ENCODE measurements around the gene ZNF784.

ZNF784 gene

GRCh38 chr19:55599842-55600661, 24.3 kb downstream of the ZNF784 start, which contains the start of gene ZNF524 (continued):
- TF ChIP-seq, protein P1, sequence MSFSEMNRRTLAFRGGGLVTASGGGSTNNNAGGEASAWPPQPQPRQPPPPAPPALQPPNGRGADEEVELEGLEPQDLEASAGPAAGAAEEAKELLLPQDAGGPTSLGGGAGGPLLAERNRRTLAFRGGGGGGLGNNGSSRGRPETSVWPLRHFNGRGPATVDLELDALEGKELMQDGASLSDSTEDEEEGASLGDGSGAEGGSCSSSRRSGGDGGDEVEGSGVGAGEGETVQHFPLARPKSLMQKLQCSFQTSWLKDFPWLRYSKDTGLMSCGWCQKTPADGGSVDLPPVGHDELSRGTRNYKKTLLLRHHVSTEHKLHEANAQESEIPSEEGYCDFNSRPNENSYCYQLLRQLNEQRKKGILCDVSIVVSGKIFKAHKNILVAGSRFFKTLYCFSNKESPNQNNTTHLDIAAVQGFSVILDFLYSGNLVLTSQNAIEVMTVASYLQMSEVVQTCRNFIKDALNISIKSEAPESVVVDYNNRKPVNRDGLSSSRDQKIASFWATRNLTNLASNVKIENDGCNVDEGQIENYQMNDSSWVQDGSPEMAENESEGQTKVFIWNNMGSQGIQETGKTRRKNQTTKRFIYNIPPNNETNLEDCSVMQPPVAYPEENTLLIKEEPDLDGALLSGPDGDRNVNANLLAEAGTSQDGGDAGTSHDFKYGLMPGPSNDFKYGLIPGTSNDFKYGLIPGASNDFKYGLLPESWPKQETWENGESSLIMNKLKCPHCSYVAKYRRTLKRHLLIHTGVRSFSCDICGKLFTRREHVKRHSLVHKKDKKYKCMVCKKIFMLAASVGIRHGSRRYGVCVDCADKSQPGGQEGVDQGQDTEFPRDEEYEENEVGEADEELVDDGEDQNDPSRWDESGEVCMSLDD (tag by site-specific recombination; IDR thresholded peaks at IDR 0.05) = 0 out of 2 replicates have a peak, but pooled peaks have one; percentile 4
- TF ChIP-seq KLF10 (tag by site-specific recombination; IDR thresholded peaks at IDR 0.05) (peak; percentile 65), ZNF843 (tag by site-specific recombination; IDR thresholded peaks at IDR 0.05) (peak; percentile 51; the same call in 1 of the 2 replicates), ZSCAN23 (tag by site-specific recombination; IDR thresholded peaks at IDR 0.05) (0 out of 2 replicates have a peak, but pooled peaks have one; percentile 39), ZFP3 (tag by site-specific recombination; IDR thresholded peaks at IDR 0.05; ENCODE audit: low read depth) (no peak), FEZF1 (tag by site-specific recombination; IDR thresholded peaks at IDR 0.05) (peak; percentile 26; the same call in 1 of the 2 replicates), ZNF692 (tag by site-specific recombination; IDR thresholded peaks at IDR 0.05) (peak; percentile 89), ZNF561 (tag by site-specific recombination; IDR thresholded peaks at IDR 0.05; ENCODE audit: borderline replicate concordance) (peak; percentile 66), KLF7 (tag by site-specific recombination; IDR thresholded peaks at IDR 0.05; ENCODE audit: borderline replicate concordance) (peak; percentile 97; the same call in 1 of the 2 replicates), ZNF2 (tag by site-specific recombination; IDR thresholded peaks at IDR 0.05) (peak; percentile 68; the same call in 1 of the 2 replicates), ZNF341 (tag by site-specific recombination; IDR thresholded peaks at IDR 0.05; ENCODE audit: low read depth) (peak; percentile 56), OSR2 (tag by site-specific recombination; IDR thresholded peaks at IDR 0.05) (peak; percentile 50; the same call in 1 of the 2 replicates), ZBTB44 (tag by site-specific recombination; IDR thresholded peaks at IDR 0.05) (peak; percentile 80; the same call in 1 of the 2 replicates), ZSCAN30 (tag by site-specific recombination; IDR thresholded peaks at IDR 0.05) (peak; percentile 55; the same call in 1 of the 2 replicates), ZNF10 (tag by site-specific recombination; IDR thresholded peaks at IDR 0.05) (no peak; the same call in 1 of the 2 replicates), ZNF596 (tag by site-specific recombination; IDR thresholded peaks at IDR 0.05) (no peak), ZNF610 (tag by site-specific recombination; IDR thresholded peaks at IDR 0.05; ENCODE audit: borderline replicate concordance) (peak; percentile 87), BCL11A (tag by site-specific recombination; IDR thresholded peaks at IDR 0.05; ENCODE audit: low read depth) (no peak), ZNF366 (tag by site-specific recombination; conservative IDR thresholded peaks at IDR 0.05) (0 out of 2 replicates have a peak, but pooled peaks have one; percentile 37), ZNF169 (tag by site-specific recombination; IDR thresholded peaks at IDR 0.05) (0 out of 2 replicates have a peak, but pooled peaks have one; percentile 53)
- TF ChIP-seq, protein P2, sequence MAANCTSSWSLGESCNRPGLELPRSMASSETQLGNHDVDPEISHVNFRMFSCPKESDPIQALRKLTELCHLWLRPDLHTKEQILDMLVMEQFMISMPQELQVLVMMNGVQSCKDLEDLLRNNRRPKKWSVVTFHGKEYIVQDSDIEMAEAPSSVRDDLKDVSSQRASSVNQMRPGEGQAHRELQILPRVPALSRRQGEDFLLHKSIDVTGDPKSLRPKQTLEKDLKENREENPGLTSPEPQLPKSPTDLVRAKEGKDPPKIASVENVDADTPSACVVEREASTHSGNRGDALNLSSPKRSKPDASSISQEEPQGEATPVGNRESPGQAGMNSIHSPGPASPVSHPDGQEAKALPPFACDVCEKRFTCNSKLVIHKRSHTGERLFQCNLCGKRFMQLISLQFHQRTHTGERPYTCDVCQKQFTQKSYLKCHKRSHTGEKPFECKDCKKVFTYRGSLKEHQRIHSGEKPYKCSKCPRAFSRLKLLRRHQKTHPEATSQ (tag by site-specific recombination; IDR thresholded peaks at IDR 0.05) = 0 out of 2 replicates have a peak, but pooled peaks have one; percentile 58
- TF ChIP-seq, protein P3, sequence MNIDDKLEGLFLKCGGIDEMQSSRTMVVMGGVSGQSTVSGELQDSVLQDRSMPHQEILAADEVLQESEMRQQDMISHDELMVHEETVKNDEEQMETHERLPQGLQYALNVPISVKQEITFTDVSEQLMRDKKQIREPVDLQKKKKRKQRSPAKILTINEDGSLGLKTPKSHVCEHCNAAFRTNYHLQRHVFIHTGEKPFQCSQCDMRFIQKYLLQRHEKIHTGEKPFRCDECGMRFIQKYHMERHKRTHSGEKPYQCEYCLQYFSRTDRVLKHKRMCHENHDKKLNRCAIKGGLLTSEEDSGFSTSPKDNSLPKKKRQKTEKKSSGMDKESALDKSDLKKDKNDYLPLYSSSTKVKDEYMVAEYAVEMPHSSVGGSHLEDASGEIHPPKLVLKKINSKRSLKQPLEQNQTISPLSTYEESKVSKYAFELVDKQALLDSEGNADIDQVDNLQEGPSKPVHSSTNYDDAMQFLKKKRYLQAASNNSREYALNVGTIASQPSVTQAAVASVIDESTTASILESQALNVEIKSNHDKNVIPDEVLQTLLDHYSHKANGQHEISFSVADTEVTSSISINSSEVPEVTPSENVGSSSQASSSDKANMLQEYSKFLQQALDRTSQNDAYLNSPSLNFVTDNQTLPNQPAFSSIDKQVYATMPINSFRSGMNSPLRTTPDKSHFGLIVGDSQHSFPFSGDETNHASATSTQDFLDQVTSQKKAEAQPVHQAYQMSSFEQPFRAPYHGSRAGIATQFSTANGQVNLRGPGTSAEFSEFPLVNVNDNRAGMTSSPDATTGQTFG (tag by site-specific recombination; IDR thresholded peaks at IDR 0.05; ENCODE audit: borderline replicate concordance) = peak; percentile 40; the same call in 1 of the 2 replicates
- TF ChIP-seq, protein P4, sequence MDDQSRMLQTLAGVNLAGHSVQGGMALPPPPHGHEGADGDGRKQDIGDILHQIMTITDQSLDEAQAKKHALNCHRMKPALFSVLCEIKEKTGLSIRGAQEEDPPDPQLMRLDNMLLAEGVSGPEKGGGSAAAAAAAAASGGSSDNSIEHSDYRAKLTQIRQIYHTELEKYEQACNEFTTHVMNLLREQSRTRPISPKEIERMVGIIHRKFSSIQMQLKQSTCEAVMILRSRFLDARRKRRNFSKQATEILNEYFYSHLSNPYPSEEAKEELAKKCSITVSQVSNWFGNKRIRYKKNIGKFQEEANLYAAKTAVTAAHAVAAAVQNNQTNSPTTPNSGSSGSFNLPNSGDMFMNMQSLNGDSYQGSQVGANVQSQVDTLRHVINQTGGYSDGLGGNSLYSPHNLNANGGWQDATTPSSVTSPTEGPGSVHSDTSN (CRISPR knock-in tag; IDR thresholded peaks at IDR 0.05) = peak; percentile 72; the same call in 1 of the 2 replicates
